HG03575 (cell line): ENCODE results near the gene CIROP.

Source experiments
- ATAC-seq: cut with Tn5 transposase; IDR thresholded peaks from one replicate; pipeline ENCODE4 v1.9.1; 2021; ENCODE audit not compliant: unreplicated experiment, insufficient number of reproducible peaks, low FRiP score; ENCODE audit errors: extremely low read depth

CIROP gene

GRCh38 chr14:23076785-23077408 lies 27.9 kb downstream of the CIROP start:
- ATAC-seq = no peak

GRCh38 chr14:23074906-23075305 lies 29.9 kb downstream of the CIROP start:
- ATAC-seq = no peak

- ATAC-seq = no peak
Measured at GRCh38 chr14:23071921-23072539, 32.8 kb downstream of the CIROP start.

- ATAC-seq = no peak
Measured at GRCh38 chr14:23071244-23071920, 33.4 kb downstream of the CIROP start.

GRCh38 chr14:23070262-23071129 lies 34.3 kb downstream of the CIROP start:
- no peak for ATAC-seq

GRCh38 chr14:23069413-23069806 lies 35.4 kb downstream of the CIROP start:
- no peak for ATAC-seq

GRCh38 chr14:23068789-23069412 lies 35.9 kb downstream of the CIROP start:
- no peak for ATAC-seq

GRCh38 chr14:23067847-23068788 lies 36.7 kb downstream of the CIROP start:
- no peak for ATAC-seq

- ATAC-seq = no peak
Measured at GRCh38 chr14:23066855-23067744, 37.7 kb downstream of the CIROP start.

GRCh38 chr14:23066368-23066767 lies 38.4 kb downstream of the CIROP start:
- ATAC-seq = no peak

- ATAC-seq = no peak
Measured at GRCh38 chr14:23063601-23064000, 41.2 kb downstream of the CIROP start.

- ATAC-seq = no peak
Measured at GRCh38 chr14:23062002-23062401, 42.8 kb downstream of the CIROP start.

GRCh38 chr14:23060536-23061260 lies 44.1 kb downstream of the CIROP start:
- ATAC-seq = no peak

- ATAC-seq = no peak
Measured at GRCh38 chr14:23058654-23059504, 45.9 kb downstream of the CIROP start.

- ATAC-seq = no peak
Measured at GRCh38 chr14:23057757-23058653, 46.8 kb downstream of the CIROP start.
